ENCODE data around the gene NFKBIZ.
A peak's percentile ranks its signal among the peaks of the same experiment; 100 is the strongest.
"Not testable (repeated sequence)": the region's sequence is repeated elsewhere in the genome, so short reads cannot be mapped to it uniquely, and the experiment has no call there.

The NFKBIZ gene

DNA sequence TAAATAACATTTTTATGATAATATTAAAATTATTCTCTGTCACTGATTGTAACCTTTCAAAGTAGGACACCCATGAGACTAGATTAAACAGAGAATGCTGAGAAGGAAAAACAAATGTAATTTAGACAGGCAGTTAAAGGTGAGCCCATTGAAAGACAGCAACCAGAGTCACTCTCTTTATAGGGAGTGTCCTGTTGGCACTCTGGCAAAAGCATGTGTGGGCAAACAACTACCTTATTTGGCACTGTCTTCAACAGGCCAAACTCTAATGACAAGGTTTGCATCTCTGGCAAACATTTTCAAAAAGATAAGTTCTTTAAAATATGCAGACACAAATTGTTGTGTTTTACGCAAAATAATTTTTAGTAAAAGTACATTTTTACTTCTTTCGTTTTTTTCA, 29.8 kb downstream of the NFKBIZ start:
- DNase-seq, result no peak

DNA sequence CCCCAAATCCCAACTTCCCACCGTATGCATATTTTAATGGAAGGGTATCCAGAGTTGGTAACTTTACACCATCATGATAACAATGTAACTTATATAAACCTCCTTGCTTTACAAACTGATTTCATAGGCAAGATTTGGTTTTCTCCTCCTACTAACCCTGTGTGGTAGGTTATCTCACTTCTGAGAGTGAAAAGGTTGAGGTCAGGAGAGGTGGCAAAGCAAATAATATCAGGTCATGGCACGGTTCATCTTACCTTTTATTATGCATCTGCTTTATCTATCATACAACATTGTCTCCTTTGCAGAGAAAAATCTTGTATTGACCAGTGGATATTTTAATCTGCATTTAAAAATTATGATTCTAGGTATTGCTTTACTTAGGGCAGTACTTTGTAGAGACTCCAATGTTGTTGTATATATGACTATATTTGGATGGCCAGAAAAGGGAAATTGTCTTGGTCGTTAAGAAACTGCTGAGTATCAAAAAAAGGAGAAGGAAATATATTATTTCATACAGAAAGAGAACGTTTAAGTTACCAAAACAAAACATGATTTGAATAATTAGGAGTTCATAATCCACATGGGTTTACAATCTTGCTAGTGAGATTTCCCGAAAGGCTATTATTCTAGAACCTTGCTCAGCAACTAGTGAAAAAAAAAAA, 30.4 kb downstream of the NFKBIZ start:
- DNase-seq, result no peak

DNA sequence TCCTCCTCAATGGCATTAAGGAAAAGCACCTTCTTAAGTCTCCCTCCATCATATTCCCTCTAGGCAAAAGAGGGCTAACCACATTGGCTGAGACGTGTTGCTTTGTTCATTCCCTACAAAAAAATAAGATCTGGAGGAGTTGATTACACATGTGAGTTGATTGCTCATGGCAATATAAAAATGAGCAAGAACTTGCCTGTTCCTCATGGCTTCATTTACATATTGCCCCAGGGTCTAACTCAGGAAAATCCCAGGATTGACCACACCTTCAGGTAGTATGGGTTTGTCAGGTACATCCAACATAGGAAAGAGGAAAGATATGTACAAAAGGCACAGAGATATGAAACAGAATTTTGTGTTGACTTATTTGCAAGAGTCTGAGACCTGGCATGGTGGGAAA, 35.5 kb downstream of the NFKBIZ start:
- no peak for DNase-seq

DNA sequence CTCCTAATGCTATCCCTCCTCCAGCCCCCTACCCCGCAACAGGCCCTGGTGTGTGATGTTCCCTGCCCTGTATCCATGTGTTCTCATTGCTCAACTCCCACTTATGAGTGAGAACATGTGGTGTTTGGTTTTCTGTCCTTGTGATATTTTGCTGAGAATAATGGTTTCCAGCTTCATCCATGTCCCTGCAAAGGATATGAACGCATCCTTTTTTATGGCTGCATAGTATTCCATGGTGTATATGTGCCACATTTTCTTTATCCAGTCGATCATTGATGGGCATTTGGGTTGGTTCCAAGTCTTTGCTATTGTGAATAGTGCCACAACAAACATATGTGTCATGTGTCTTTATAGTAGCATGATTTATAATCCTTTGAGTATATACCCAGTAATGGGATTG, 36.3 kb downstream of the NFKBIZ start:
- not testable (repeated sequence) for DNase-seq

DNA sequence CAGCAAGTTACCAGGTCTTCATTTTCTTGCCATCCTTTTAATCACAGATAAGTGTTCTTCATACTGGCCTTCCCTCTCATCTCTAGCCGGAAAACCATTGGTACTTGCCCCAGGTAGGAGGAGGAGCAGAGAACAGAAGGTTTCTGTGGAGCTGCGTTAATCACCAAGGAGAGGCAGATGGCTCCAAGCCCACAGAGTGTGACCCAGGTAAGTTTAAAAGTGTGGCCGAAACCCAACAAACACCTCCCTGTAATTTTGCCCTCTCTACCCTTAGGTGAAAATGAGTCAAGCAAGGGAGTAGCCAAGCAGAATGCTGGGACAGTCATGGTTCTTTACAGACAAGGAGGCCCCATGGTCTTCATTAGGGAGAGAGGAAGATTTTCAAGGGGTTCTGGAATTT, 37.3 kb downstream of the NFKBIZ start:
- no peak for DNase-seq

DNA sequence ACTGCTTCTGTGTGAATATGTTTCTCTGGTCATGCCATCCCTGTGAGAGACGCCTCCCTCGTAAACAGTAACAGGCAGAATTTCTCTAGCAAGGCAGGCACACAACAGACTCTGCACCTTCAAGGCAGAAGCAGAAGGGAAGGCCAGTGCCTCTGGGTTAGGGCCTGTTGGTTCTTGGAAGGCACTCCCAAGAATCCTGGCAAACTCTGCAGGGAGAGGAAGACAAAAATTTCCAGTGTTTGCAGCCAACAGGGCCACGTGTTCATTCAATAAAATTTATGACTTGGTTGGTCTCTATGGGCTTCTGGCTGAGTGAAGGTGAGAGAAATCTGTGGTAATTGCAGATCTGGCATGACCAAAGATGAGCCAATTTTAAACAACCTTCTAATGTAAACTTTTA, 39.3 kb downstream of the NFKBIZ start:
- DNase-seq, result peak in 3 of 14 donors; percentile 4 to 21 (median 21)

DNA sequence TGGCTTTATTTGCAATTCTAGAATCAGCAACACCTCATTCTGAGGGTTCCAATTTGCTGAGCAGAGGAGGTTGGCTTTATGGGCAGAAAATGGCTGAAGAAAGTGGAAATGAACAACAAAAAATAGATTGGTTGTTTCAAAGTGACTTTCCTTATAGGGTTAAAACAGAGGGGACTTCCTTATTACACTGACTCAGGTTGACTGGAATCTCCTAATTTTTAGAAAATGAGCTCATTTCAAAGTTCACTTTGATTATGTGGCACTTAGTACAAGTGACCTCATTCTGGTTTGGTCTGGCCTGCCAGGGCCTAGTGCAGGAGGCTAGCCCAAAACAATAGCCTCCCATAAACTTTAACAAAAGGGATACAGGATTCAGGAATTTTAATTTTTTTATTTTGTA, 41.4 kb downstream of the NFKBIZ start:
- DNase-seq, result no peak

DNA sequence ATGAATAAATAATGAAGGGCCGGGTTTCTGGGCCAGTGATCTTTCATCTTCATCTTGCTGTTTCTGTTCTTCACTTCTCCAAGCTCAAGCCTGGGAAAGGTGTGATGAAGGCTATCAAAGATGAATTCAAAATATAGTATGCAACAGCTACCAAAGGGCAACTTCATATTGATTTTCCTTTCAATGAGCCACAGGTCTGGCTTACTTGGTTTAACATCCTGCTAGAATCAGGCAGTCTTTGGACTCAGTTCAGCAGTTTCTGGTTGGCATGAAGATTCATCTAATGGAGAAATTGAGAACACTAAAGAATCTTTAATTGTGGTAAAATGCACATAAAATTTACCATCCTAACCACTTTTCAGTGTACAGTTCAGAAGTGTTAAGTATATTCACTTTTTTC, 43.3 kb downstream of the NFKBIZ start:
- DNase-seq, result no peak

DNA sequence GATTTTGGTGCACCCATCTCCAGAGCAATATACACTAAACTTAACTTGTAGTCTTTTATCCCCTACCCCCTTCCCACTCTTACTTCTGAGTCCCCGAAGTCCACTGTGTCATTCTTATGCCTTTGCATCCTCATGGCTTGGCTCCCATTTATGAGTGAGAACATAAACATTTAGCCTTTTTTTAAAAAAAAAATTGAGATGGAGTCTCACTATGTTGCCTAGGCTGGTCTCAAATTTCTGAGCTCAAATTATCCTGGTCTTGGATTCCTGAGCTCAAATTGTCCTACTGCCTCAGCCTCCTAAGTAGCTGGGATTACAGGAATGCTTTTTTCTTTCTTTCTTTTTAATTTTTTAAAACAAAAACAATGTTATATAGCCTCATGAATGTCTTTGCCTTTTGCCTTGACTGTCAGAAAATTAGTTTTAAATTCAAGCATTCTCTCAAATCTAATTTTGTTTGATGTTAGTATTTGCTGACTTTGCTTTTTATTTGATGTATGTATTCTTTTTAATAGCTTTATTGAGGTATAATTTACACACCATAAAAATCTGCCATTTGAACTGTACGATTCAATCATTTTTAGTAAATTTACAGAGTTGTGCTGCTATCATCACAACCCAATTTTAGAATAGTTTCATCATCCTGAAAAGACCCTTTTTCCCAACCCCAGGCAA, 46.9 kb downstream of the NFKBIZ start:
- no peak for DNase-seq

DNA sequence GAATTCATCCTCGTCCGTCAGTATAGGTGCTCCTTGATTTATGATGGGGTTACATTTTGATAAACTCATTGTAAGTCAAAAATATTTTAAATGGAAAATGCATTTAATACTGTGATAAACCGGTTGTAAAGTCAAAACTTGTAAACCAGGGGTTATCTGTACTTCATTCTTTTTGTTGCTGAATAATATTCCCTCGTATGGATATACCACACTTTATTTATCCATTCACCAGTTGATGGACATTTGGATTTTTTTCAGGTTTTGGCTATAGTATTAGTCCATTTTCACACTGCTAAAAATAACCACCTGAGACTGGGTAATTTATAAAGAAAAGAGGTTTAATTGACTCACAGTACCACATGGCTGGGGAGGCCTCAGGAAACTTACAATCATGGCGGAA, 47.7 kb downstream of the NFKBIZ start:
- no peak for DNase-seq

DNA sequence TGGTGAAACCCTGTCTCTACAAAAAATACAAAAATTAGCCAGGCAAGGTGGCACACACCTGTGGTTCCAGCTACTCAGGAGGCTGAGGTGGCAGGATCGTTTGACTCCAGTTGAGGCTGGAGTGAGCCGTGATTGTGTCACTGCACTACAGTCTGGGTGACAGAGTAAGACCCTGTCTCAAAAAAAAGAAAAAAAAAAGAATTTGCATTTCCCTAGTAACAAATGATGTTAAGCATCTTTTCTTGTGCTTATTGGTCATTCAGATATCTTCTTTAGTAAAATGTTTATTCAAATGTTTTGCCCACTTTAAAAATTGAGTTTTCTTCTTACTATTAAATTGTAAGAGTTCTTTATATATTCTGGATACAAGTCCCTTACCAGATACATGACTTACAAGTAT, 48.7 kb downstream of the NFKBIZ start:
- DNase-seq, result no peak

DNA sequence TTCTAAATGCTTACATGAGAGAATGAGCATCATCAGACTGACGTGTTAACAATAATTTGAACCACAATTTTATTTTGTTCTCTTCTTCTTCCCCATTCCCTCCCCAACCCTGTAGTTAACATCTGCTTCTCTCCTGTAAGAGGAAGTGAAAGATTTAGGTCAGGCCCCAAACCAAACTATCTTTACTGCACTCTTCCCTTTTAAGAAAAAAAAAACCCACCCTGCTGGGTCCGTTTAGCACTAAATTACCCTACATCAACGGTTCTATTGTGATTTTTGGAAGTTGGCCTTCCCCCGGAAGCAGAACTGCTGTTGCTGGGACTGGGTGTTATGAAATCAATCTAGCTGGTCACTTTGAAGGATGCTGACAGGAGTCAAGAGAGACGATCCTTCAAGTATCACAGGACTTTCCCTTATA, 49.4 kb downstream of the NFKBIZ start:
- DNase-seq, result peak in 9 of 14 donors; percentile 0 to 21 (median 11)

DNA sequence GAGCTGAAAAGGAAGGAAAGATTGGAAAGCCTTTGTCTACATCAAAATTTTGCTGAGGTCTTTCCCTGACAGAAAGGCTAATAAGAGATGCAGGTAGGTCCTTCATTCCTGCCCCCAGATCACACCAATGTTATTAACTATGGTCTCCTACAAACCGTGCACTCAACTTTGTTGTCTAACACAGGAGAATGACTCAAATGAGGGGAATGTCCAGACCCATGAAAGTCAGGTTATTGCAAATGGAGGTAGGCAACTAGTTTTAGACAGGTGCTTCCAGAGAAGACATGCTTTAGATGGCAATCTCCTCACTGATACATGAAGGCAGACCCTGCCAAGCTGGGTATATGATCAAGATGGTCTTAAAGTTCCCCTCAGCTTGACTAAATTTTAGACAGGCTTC, 51.0 kb downstream of the NFKBIZ start:
- DNase-seq, result no peak

DNA sequence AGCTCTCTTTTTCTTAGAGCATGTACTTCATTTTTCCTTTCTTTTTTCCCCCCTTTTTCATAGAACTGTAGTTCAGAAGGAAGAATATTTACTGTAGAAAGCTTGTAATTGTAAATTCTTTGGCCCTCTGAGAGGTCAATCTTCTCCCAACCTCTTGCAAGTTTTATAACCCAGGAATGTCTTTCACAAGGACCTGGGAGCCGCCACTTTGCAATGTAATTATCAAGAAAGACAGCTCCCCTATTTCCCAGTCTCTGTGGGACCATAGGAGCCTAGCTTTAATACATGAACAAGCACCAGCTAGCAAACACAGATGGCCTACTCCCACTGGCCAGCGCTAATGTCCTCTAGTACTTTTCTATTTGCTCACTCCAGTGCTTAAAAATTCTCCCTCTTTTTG, 51.4 kb downstream of the NFKBIZ start:
- no peak for DNase-seq

DNA sequence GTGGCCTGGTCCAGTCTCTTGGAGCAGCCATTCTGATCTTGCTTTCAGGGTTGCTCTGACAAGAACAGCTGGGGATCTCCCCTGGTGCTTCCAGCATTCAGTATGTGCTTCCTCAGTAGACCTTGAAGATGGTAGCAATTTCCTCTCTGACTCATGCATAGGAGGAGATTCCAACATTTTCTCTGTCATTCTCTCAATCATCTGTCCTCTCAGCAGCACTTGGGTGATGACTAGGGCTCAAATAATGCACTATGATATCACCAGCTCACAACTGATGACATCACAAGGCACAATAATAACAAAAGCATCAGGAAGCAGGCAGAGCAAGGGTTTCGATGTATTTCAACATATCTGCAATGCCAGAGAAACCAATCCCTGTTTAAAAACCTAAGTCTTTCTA, 52.7 kb downstream of the NFKBIZ start:
- DNase-seq, result no peak

DNA sequence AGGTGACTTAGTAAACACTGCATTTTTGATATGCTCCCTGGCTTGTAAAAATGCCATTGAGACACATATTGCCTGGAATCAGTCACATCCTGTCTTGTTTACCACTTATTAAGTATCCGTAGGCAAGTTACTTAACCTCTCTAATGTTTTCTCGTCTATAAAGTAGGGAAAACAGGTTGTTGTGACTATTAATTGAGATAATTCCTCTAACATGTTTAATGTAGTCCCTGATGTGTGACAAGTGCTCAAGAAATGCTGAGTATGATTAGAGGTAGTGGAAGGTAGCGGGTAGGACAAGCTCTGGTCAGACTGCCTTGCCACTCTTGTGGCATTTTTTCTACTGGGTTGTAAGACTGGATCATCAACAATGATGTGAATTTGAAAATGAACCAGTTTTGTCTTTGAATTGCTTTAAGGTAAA, 54.1 kb downstream of the NFKBIZ start:
- no peak for DNase-seq

DNA sequence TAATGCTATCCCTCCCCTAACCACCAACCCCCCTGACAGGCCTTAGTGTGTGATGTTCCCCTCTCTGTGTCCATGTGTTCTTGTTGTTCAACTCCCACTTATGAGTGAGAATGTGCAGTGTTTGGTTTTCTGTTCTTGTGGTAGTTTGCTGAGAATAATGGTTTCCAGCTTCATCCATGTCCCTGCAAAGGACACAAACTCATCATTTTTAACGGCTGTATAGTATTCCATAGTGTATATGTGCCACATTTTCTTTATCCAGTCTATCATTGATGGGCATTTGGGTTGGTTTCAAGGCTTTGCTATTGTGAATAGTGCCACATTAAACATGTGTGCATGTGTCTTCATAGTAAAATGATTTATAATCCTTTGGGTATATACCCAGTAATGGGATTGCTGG, 56.3 kb downstream of the NFKBIZ start:
- not testable (repeated sequence) for DNase-seq
